Skeletal muscle tissue (tissue), 4 donors: ENCODE measurements around the gene AVPI1. TPM values are rescaled to one million over a fixed set of nuclear protein-coding genes. Genes with fewer than 3 reads are reported as not detected.

Experiments used
- H3K27ac ChIP-seq: one replicate; pipeline ENCODE4 v1.7.0; 2013; ENCODE audit warnings: mild to moderate bottlenecking, low read depth, low read length, inconsistent platforms
- H3K27me3 ChIP-seq, 3 donors: one replicate each; pipeline ENCODE4 v1.7.0; 2013; ENCODE audit warnings: low read length in 3 of 3; ENCODE audit not compliant: control insufficient read depth in 3 of 3, insufficient read depth in 3 of 3
- H3K36me3 ChIP-seq, 3 donors: one replicate each; pipeline ENCODE4 v1.7.0; 2013; ENCODE audit warnings: low read length in 3 of 3; ENCODE audit not compliant: control insufficient read depth in 3 of 3, insufficient read depth in 3 of 3
- H3K4me1 ChIP-seq, 3 donors: one replicate each; pipeline ENCODE4 v1.7.0; 2013; ENCODE audit warnings: low read length in 3 of 3, mild to moderate bottlenecking in 3 of 3; ENCODE audit not compliant: control insufficient read depth in 3 of 3, insufficient read depth in 3 of 3
- H3K4me3 ChIP-seq, 3 donors: one replicate each; pipeline ENCODE4 v1.7.0; 2013; ENCODE audit warnings: low read length in 3 of 3
- H3K9ac ChIP-seq, 3 donors: one replicate each; pipeline ENCODE4 v1.7.0; 2013; ENCODE audit warnings: low read length in 3 of 3, mild to moderate bottlenecking in 3 of 3, moderate library complexity in 2 of 3, low read depth in 1 of 3
- H3K9me3 ChIP-seq, 3 donors: one replicate each; pipeline ENCODE4 v1.7.0; 2013; ENCODE audit warnings: low read length in 3 of 3; ENCODE audit not compliant: control insufficient read depth in 3 of 3
- total RNA-seq: library from RNA; depleted of rRNA; stranded (reverse); fragments of >200 nt; gene quantifications from one replicate; pipeline ENCODE4 v1.2.3, GENCODE V29; 2014
- donor health status: Osteomylitis.

The AVPI1 gene
- total RNA-seq, 1 donor from 2014 or later: 5.2 TPM

DNA sequence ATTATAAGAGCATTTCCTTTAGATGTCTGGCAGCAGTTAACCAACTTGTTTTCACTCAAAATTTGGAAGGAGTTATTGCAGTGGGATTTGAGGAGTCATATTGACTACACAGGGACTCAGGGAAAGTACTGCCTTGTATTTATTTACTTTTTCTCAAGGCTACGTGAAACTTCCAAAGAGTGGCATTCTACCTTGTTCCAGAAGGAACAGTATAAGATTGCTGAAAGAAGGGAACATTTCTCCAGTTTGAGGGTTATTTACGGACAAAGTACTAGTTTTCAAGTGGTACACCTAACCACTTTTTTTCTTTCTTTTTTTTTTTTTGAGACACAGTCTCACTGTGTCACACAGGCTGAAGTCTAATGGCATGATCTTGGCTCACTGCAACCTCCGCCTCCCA lies 58.8 kb downstream of the AVPI1 start:
- Histone ChIP-seq H3K27me3 (no peaks in the 10 kb centered on the region), H3K4me1 (peaks cover 3 to 9% (median 5%) of the 10 kb centered on the region in 3 donors), H3K9ac (no peak overlapping the region), H3K27ac (no peak overlapping the region), H3K36me3 (no peaks in the 10 kb centered on the region), H3K9me3 (no peaks in the 10 kb centered on the region), H3K4me3 (no peak overlapping the region)

DNA sequence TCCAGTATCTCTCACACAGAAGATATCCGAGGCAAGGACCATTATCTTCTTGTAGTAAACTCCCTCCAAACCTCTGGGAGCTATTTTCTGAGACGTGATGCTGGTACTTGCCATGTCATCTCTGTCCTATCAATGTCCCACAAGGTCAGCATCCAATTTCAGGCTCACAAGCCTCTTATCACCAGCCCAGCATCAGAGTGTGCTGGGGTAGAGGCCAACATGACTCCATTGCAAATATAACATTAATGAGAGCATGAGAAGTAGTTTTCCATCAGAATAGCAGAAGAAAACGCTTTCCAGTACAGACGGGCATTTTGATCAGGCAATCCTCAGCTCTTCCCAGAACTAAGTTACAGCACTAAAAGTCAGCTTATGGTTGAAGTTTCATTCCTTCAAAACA lies 59.3 kb downstream of the AVPI1 start:
- Histone ChIP-seq H3K9ac (no peak overlapping the region), H3K27ac (no peak overlapping the region), H3K4me3 (no peak overlapping the region), H3K36me3 (no peaks in the 10 kb centered on the region), H3K27me3 (no peaks in the 10 kb centered on the region), H3K9me3 (no peaks in the 10 kb centered on the region), H3K4me1 (peaks cover 2 to 4% (median 3%) of the 10 kb centered on the region in 3 donors)

Other genes starting within 250 kb of the AVPI1 start
- 27.1 TPM for gene EXOSC1, start 241.2 kb downstream of the AVPI1 start, total RNA-seq
- gene ZDHHC16, start 241.1 kb downstream of the AVPI1 start, total RNA-seq: 32.4 TPM
- gene MMS19, start 188.8 kb downstream of the AVPI1 start, total RNA-seq: 47.0 TPM
- 8.4 TPM for gene UBTD1, start 188.3 kb downstream of the AVPI1 start, total RNA-seq
- 8.9 TPM for gene ANKRD2, start 114.5 kb downstream of the AVPI1 start, total RNA-seq
- gene HOGA1, start 102.9 kb downstream of the AVPI1 start, total RNA-seq: 1.6 TPM
- under 0.01 TPM for gene C10orf62, start 97.5 kb downstream of the AVPI1 start, total RNA-seq
- 1.0 TPM for gene MORN4, start 53.7 kb downstream of the AVPI1 start, total RNA-seq
- 5.2 TPM for gene PI4K2A, start 46.6 kb downstream of the AVPI1 start, total RNA-seq
- gene MARVELD1, start 26.5 kb upstream of the AVPI1 start, total RNA-seq: 17.2 TPM
- gene ZFYVE27, start 49.9 kb upstream of the AVPI1 start, total RNA-seq: 8.4 TPM
- 1.6 TPM for gene SFRP5, start 84.8 kb upstream of the AVPI1 start, total RNA-seq
- not detected for gene GOLGA7B, start 162.6 kb upstream of the AVPI1 start, total RNA-seq